Loucy (cell line): ENCODE measurements around the gene MRPL49.
A peak's percentile ranks its signal among the peaks of the same experiment; 100 is the strongest.

Experiments
- H2AFZ ChIP-seq: fragments of 200-600 bp; sonication (generic); 2 replicates; pipeline ENCODE4 v1.6.0; 2016; ENCODE audit warnings: antibody characterized with exemption, mild to moderate bottlenecking, low read length, moderate library complexity
- H3F3A ChIP-seq: fragments of 200-600 bp; 2 replicates; pipeline ENCODE4 v1.6.0; 2016; ENCODE audit warnings: antibody characterized with exemption, low read depth, mild to moderate bottlenecking
- H3K27me3 ChIP-seq: fragments of 200-600 bp; sonication (generic); 2 replicates; pipeline ENCODE4 v1.6.1; 2014; ENCODE audit warnings: low read length, mild to moderate bottlenecking; ENCODE audit not compliant: insufficient read depth, poor library complexity, severe bottlenecking
- H3K36me3 ChIP-seq: fragments of 200-600 bp; sonication (generic); 2 replicates; pipeline ENCODE4 v1.6.1; 2016; ENCODE audit warnings: low read length; ENCODE audit not compliant: insufficient read depth
- H3K4me1 ChIP-seq: fragments of 200-600 bp; sonication (generic); 2 replicates; pipeline ENCODE4 v1.5.1; 2014; ENCODE audit warnings: low read length, mild to moderate bottlenecking; ENCODE audit not compliant: insufficient read depth, poor library complexity, severe bottlenecking
- H3K4me2 ChIP-seq: fragments of 200-600 bp; sonication (generic); 2 replicates; pipeline ENCODE4 v1.6.0; 2014; ENCODE audit warnings: antibody characterized with exemption, low read length, low read depth, mild to moderate bottlenecking; ENCODE audit not compliant: poor library complexity, severe bottlenecking
- H3K4me3 ChIP-seq: fragments of 200-600 bp; sonication (generic); 2 replicates; pipeline ENCODE4 v1.5.1; 2014; ENCODE audit warnings: low read length, mild to moderate bottlenecking, mixed read lengths; ENCODE audit not compliant: poor library complexity, severe bottlenecking
- H3K79me2 ChIP-seq: fragments of 200-600 bp; sonication (generic); 2 replicates; pipeline ENCODE4 v1.6.1; 2014; ENCODE audit warnings: low read length; ENCODE audit not compliant: insufficient read depth
- H3K9ac ChIP-seq: fragments of 200-600 bp; sonication (generic); 2 replicates; pipeline ENCODE4 v1.6.0; 2014; ENCODE audit warnings: mild to moderate bottlenecking, low read depth, low read length, moderate library complexity; ENCODE audit not compliant: poor library complexity, severe bottlenecking
- H3K9me2 ChIP-seq: fragments of 200-600 bp; sonication (generic); replicated peaks from 2 replicates; pipeline ENCODE4 v1.6.1; 2016; ENCODE audit warnings: low read depth, low read length, mixed read lengths
- H3K9me3 ChIP-seq: fragments of 200-600 bp; sonication (generic); 2 replicates; pipeline ENCODE4 v1.6.1; 2014; ENCODE audit warnings: mild to moderate bottlenecking, antibody characterized with exemption, low read length, low read depth; ENCODE audit not compliant: insufficient read depth
- H4K20me1 ChIP-seq: fragments of 200-600 bp; sonication (generic); 2 replicates; pipeline ENCODE4 v1.6.0; 2014; ENCODE audit warnings: antibody characterized with exemption, low read length, mild to moderate bottlenecking; ENCODE audit not compliant: insufficient read depth, poor library complexity, severe bottlenecking
- EZH2phosphoT487 ChIP-seq: fragments of 200-600 bp; IDR thresholded peaks from 2 replicates; pipeline ENCODE4 v1.6.1; 2018; ENCODE audit warnings: antibody characterized with exemption, mild to moderate bottlenecking, moderate library complexity, borderline replicate concordance
- TF ChIP-seq, protein P1 (sequence below): fragments of 200-600 bp; sonication (generic); conservative IDR thresholded peaks from 2 replicates; pipeline ENCODE4 v1.5.1; 2014; ENCODE audit warnings: mild to moderate bottlenecking, antibody characterized with exemption, low read length

Gene MRPL49

DNA sequence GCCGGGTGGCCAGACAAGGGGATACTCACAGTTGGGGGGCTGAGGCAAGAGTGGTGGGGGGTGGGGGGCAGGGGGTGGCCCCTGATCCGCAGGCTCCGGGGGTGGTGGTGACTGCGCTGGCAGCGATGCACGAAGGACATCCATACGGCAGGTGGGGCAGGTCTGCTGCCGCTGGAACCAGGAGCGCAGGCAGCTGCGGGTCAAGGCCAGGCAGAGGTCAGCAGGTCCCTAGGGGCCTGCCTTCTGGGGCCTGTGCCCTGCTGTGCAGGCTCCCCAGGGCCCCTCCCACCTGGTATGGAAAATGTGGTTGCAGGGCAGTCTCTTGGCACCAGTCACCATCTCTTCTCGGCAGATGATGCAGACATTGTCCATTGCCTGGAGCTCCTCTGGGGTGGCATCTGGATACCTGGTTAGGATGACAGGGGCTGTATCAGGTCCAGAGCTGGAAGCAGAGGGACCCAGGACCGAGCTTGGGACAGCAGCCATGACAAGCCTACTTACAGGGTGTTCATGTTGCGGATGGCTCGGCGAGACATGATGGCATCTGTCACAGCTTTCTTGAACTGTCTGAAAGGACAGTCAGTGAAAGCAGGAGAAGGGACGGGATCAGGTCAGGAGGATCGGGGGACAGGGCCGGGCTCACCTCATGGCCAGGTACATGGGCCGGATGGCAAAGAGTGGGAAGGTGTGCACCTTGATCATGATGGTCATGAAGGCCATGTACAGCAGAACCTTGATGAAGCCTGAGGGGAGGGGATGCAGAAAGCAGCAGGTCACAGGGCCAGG, 8.7 kb downstream of the MRPL49 start:
- no peak overlapping the region for H3K4me2 ChIP-seq
- peaks cover 20% of the 10 kb centered on the region for H3K4me1 ChIP-seq
- H3K4me3 ChIP-seq: no peak overlapping the region
- H3K9me2 ChIP-seq: no peaks in the 10 kb centered on the region
- no peak overlapping the region for H3K9ac ChIP-seq
- no peaks in the 10 kb centered on the region for H3K27me3 ChIP-seq
- H4K20me1 ChIP-seq: peaks cover 21% of the 10 kb centered on the region
- H3K79me2 ChIP-seq: peaks cover 26% of the 10 kb centered on the region
- peaks cover 53% of the 10 kb centered on the region for H3K36me3 ChIP-seq
- H3K9me3 ChIP-seq: no peaks in the 10 kb centered on the region
- no peaks in the 10 kb centered on the region for H3F3A ChIP-seq
- no peak overlapping the region for H2AFZ ChIP-seq
- TF ChIP-seq, protein P1, sequence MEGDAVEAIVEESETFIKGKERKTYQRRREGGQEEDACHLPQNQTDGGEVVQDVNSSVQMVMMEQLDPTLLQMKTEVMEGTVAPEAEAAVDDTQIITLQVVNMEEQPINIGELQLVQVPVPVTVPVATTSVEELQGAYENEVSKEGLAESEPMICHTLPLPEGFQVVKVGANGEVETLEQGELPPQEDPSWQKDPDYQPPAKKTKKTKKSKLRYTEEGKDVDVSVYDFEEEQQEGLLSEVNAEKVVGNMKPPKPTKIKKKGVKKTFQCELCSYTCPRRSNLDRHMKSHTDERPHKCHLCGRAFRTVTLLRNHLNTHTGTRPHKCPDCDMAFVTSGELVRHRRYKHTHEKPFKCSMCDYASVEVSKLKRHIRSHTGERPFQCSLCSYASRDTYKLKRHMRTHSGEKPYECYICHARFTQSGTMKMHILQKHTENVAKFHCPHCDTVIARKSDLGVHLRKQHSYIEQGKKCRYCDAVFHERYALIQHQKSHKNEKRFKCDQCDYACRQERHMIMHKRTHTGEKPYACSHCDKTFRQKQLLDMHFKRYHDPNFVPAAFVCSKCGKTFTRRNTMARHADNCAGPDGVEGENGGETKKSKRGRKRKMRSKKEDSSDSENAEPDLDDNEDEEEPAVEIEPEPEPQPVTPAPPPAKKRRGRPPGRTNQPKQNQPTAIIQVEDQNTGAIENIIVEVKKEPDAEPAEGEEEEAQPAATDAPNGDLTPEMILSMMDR: no peak
- TF ChIP-seq EZH2phosphoT487: no peak

DNA sequence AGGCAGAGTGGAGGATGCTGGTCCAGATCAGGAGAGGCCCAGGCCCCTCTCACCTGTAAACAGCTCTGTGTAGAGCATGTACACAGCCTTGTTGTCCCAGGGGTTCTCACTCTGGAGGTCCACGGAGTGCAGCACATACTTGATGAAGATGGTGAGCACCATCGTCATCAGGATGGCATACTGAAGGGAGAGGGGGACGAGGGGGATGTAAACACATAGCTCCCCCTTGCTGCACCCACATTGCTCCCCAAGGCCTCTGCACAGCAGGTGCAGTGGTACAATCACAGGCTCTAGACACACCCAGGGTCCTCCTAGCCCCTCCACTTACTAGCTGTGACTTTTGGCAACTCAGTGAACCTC, 9.3 kb downstream of the MRPL49 start:
- Histone ChIP-seq H3K9me3 (no peaks in the 10 kb centered on the region), H3K9me2 (no peaks in the 10 kb centered on the region), H3K27me3 (no peaks in the 10 kb centered on the region), H3K4me1 (peaks cover 24% of the 10 kb centered on the region), H2AFZ (no peak overlapping the region), H3K4me2 (no peak overlapping the region), H3K79me2 (peaks cover 26% of the 10 kb centered on the region), H3K9ac (no peak overlapping the region), H3F3A (no peaks in the 10 kb centered on the region), H3K4me3 (no peak overlapping the region), H4K20me1 (peaks cover 21% of the 10 kb centered on the region), H3K36me3 (peaks cover 49% of the 10 kb centered on the region)
- TF ChIP-seq EZH2phosphoT487: no peak
- TF ChIP-seq, protein P1: no peak

DNA sequence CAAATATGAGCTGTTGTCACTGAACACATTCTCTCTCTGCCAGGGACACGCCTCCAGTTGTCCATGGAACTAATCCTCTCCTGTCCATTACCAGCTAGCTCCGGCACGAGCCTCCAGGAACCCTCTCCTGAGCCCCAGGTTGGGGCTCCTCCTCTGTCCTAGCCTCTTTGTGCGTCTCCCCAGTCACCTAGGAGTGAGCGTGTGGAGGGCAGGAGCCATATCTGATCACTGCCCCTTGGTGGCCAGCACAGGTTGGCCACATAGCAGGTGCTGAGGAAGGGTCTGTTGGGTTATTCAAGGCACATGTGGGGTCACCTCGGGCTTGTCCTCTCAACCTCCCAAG, 9.7 kb downstream of the MRPL49 start:
- H3K9ac ChIP-seq: no peak overlapping the region
- H3K36me3 ChIP-seq: peaks cover 45% of the 10 kb centered on the region
- no peak overlapping the region for H3K4me3 ChIP-seq
- H3K9me3 ChIP-seq: no peaks in the 10 kb centered on the region
- TF ChIP-seq, protein P1: no peak
- no peak for TF ChIP-seq EZH2phosphoT487
- peaks cover 26% of the 10 kb centered on the region for H3K79me2 ChIP-seq
- no peaks in the 10 kb centered on the region for H3K27me3 ChIP-seq
- no peaks in the 10 kb centered on the region for H3K9me2 ChIP-seq
- H3K4me2 ChIP-seq: peak overlapping the region; percentile 98
- H4K20me1 ChIP-seq: peaks cover 21% of the 10 kb centered on the region
- H3K4me1 ChIP-seq: peaks cover 24% of the 10 kb centered on the region
- H3F3A ChIP-seq: no peaks in the 10 kb centered on the region
- no peak overlapping the region for H2AFZ ChIP-seq
